Upper lobe of left lung (tissue), 4 donors: ENCODE results near the gene CA10.

ENCODE experiments used
- CTCF ChIP-seq, 6 experiments: fragments of 450-650 bp in 4 of 6; fragments of 200-600 bp in 2 of 6; sonication (generic) in 2 of 6; IDR thresholded peaks; one replicate each; pipeline ENCODE4 v1.5.1; 2016 to 2019; ENCODE audit warnings: antibody characterized with exemption in 6 of 6
- EP300 ChIP-seq, 4 donors: sonication (generic); formaldehyde crosslinking; IDR thresholded peaks; one replicate each; pipeline ENCODE4 v1.5.1; 2017; ENCODE audit warnings: antibody characterized with exemption in 4 of 4, control low read depth in 2 of 4
- POLR2A ChIP-seq, 4 donors: fragments of 450-650 bp; IDR thresholded peaks; one replicate each; pipeline ENCODE4 v1.5.1; 2016 to 2017; ENCODE audit warnings: antibody characterized with exemption in 4 of 4, mild to moderate bottlenecking in 2 of 4
- POLR2AphosphoS5 ChIP-seq, 2 donors: sonication (generic); formaldehyde crosslinking; IDR thresholded peaks; one replicate each; pipeline ENCODE4 v1.5.1; 2017; ENCODE audit warnings: antibody characterized with exemption in 2 of 2

DNA sequence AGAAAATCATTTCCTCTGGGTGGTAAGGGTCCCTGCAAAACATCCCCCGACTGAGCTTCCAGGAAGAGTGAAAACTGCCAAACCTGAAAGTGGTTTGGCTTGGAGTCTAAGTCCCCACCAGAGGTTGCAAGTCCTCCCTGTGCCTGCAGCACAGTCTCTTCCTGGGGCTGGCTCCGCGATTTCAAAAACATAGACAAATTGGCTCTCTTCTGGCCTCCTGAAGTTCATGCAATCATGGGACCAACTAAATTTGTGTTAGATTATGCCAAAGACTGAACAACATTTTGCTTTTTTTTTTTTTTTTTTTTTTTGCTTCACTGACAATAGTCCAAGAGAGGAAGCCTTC is 447.9 kb downstream of the CA10 start:
- TF ChIP-seq EP300 (IDR thresholded peaks at IDR 0.05) (no peak), CTCF (IDR thresholded peaks at IDR 0.05) (no peak), POLR2A (IDR thresholded peaks at IDR 0.05) (no peak), POLR2AphosphoS5 (IDR thresholded peaks at IDR 0.05) (no peak)
